ENCODE data around the gene SMIM3.

SMIM3 gene

DNA sequence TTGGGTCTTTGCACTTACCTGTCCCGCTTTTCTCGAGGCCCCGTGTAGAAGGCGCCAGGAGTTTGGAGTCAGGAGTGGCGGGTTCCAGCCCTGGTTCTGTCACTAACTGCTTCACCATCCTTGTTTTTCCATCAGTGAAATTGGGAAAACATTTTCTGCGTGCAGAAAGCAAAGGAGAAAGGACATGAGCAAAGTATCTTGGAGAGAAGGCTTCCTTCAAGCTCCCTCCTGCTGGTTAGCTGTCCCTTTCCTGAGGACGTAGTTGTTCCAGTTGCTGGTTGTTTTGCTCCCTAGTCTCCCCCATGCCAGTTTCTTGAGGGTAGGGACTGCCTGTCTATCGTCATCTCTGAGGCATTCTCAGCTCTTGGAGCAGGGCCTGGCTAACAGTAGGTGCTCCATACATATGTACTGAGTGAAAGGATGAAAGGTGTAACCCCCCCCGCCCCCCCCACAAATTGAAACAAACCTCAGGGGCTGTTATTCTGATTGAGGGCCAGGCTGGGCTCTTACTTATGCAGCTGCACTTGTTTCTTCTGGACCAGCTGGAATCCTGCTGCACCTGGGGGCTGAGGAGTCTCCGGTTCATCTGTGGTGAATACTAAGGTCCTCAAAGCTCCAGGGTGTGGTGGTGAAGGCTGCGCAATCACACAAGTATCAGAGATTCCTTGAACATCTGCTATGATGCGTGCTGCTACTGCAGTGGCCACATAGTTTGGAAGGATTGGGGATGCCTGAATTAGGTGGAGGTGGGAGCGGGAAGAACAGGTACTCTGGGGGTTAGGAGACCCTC, 1.0 kb downstream of the SMIM3 start:
- H3K4me3 ChIP-seq (ENCODE audit: severe bottlenecking) = peak overlapping the region; percentile 49
- peaks cover 4% of the 10 kb centered on the region; the same call in 1 of the 2 replicates for H3K36me3 ChIP-seq (ENCODE audit: low read depth)
- DNase-seq (ENCODE audit: low spot score) (no peak), ATAC-seq (ENCODE audit: low read depth) (0 out of 3 replicates have a peak, but pooled peaks have one; percentile 4)
- TF ChIP-seq, protein P1, sequence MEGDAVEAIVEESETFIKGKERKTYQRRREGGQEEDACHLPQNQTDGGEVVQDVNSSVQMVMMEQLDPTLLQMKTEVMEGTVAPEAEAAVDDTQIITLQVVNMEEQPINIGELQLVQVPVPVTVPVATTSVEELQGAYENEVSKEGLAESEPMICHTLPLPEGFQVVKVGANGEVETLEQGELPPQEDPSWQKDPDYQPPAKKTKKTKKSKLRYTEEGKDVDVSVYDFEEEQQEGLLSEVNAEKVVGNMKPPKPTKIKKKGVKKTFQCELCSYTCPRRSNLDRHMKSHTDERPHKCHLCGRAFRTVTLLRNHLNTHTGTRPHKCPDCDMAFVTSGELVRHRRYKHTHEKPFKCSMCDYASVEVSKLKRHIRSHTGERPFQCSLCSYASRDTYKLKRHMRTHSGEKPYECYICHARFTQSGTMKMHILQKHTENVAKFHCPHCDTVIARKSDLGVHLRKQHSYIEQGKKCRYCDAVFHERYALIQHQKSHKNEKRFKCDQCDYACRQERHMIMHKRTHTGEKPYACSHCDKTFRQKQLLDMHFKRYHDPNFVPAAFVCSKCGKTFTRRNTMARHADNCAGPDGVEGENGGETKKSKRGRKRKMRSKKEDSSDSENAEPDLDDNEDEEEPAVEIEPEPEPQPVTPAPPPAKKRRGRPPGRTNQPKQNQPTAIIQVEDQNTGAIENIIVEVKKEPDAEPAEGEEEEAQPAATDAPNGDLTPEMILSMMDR (IDR thresholded peaks at IDR 0.05; ENCODE audit: poor library complexity, severe bottlenecking) = peak; percentile 48
- H3K27me3 ChIP-seq (ENCODE audit: insufficient read depth, poor library complexity, severe bottlenecking) = no peaks in the 10 kb centered on the region
- H3K27ac ChIP-seq (ENCODE audit: poor library complexity, severe bottlenecking) = peak overlapping the region; percentile 66
- H3K4me1 ChIP-seq (ENCODE audit: insufficient read depth, poor library complexity, severe bottlenecking) = peaks cover 57% of the 10 kb centered on the region
- no peaks in the 10 kb centered on the region for H3K9me3 ChIP-seq (ENCODE audit: severe bottlenecking)

DNA sequence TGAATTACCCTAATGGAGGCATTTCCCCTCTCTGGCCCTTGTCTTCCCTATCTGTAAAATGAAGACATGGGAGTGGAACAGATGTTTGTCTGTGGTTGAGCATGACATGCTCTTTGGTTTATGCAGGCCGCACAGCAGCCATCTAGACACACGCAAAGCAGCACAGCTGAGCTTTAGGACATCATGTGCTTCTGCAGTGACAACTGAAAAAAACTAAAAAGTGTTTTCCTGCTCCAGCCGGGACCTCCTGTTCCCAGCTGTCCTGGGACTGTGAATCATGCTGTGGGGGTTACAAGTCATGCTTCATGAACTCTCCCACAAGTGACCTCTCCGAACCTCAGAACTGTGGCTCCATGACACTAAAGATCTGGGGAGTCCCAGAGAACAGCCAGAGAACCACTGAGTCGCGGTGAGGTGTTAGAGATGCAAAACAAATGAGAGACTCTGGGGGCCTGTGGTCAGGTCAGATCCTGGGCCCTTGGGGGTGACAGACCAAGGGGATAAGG, 1.7 kb downstream of the SMIM3 start:
- Histone ChIP-seq H3K4me3 (ENCODE audit: severe bottlenecking) (no peak overlapping the region), H3K4me1 (ENCODE audit: insufficient read depth, poor library complexity, severe bottlenecking) (peaks cover 57% of the 10 kb centered on the region), H3K9me3 (ENCODE audit: severe bottlenecking) (no peaks in the 10 kb centered on the region), H3K36me3 (ENCODE audit: low read depth) (peaks cover 4% of the 10 kb centered on the region; the same call in 1 of the 2 replicates), H3K27me3 (ENCODE audit: insufficient read depth, poor library complexity, severe bottlenecking) (no peaks in the 10 kb centered on the region), H3K27ac (ENCODE audit: poor library complexity, severe bottlenecking) (peak overlapping the region; percentile 66)
- TF ChIP-seq, protein P1 (IDR thresholded peaks at IDR 0.05; ENCODE audit: poor library complexity, severe bottlenecking) = no peak
- no peak for DNase-seq (ENCODE audit: low spot score)
- no peak for ATAC-seq (ENCODE audit: low read depth)

DNA sequence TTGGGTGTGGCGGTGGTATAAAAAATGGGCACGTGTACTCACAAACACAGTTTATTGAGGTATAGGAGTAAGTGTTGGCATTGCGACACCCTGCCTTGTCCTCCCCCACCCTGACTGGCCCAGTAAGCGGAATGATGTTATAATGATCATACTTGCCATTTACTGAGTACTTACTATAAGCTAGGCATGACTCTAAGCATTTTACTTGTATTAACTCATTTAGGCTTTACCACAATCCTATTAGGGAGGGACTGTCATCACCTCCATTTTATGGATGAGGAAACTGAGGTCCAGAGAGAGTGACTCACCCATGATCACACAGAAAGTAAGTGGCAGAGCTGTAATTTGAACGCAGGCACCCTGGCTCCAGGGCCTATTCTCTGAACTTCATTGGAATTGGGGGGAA, 2.3 kb downstream of the SMIM3 start:
- TF ChIP-seq, protein P1 (IDR thresholded peaks at IDR 0.05; ENCODE audit: poor library complexity, severe bottlenecking) = no peak
- H3K27ac ChIP-seq (ENCODE audit: poor library complexity, severe bottlenecking) = peak overlapping the region; percentile 66
- H3K9me3 ChIP-seq (ENCODE audit: severe bottlenecking) = peaks cover under 1% of the 10 kb centered on the region
- ATAC-seq (ENCODE audit: low read depth) (no peak), DNase-seq (ENCODE audit: low spot score) (no peak)
- H3K27me3 ChIP-seq (ENCODE audit: insufficient read depth, poor library complexity, severe bottlenecking) = no peaks in the 10 kb centered on the region
- peaks cover 57% of the 10 kb centered on the region for H3K4me1 ChIP-seq (ENCODE audit: insufficient read depth, poor library complexity, severe bottlenecking)
- peaks cover 6% of the 10 kb centered on the region; the same call in 1 of the 2 replicates for H3K36me3 ChIP-seq (ENCODE audit: low read depth)
- no peak overlapping the region for H3K4me3 ChIP-seq (ENCODE audit: severe bottlenecking)

DNA sequence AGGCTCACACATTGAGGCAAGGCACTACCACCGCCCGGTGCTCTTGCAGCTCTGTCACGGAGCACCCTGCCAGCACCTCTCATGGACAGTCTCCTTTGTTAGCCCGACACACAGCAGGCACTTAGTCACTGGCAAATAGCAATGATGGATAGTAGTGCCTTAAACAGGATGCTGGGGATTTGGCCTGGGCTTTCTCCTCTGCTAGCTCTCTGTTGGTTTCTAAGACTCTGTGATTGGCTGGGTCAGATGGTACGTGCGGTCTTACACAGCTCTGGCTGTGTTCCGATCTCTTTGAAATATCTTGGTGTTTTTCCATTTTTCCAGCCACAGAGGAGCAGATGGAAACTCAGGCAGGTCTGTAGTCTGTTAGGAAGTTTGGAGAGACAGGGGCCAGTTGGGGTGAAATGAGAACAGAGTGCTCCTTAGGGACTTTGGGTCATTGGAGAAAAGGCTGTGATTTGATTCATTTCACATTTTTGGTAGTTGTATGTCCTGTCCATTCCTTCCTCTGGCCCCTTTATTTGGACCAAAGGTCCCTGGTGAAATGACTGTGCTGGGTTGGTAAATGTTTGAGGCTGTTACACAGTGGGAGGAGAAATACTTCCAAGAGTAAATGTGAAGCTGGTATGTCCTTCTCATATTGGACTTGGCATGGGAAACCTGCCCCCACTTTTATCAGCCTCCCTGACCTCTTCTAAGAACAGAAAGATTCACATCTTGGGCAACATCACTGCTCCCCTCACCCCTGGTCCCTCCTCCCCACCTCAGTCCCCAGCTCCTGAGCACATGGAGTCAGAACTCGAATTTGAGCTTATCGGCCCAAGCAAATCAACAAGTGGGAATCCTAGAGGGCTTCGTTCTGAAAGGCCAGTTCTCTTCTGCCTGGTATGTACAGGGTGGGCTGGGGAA, 3.4 kb downstream of the SMIM3 start:
- ATAC-seq (ENCODE audit: low read depth) = peak; percentile 24
- TF ChIP-seq, protein P1 (IDR thresholded peaks at IDR 0.05; ENCODE audit: poor library complexity, severe bottlenecking) = no peak
- H3K36me3 ChIP-seq (ENCODE audit: low read depth) = peaks cover 11% of the 10 kb centered on the region
- no peak overlapping the region for H3K4me3 ChIP-seq (ENCODE audit: severe bottlenecking)
- H3K4me1 ChIP-seq (ENCODE audit: insufficient read depth, poor library complexity, severe bottlenecking) = peaks cover 57% of the 10 kb centered on the region
- peaks cover 3% of the 10 kb centered on the region for H3K9me3 ChIP-seq (ENCODE audit: severe bottlenecking)
- peak overlapping the region; percentile 66 for H3K27ac ChIP-seq (ENCODE audit: poor library complexity, severe bottlenecking)
- no peak for DNase-seq (ENCODE audit: low spot score)
- H3K27me3 ChIP-seq (ENCODE audit: insufficient read depth, poor library complexity, severe bottlenecking) = no peaks in the 10 kb centered on the region
